ENCODE measurements around the gene RECQL.

GRCh38 chr12:21456291-21456780 is 45.1 kb downstream of the RECQL start:
- TF ChIP-seq, protein P1, sequence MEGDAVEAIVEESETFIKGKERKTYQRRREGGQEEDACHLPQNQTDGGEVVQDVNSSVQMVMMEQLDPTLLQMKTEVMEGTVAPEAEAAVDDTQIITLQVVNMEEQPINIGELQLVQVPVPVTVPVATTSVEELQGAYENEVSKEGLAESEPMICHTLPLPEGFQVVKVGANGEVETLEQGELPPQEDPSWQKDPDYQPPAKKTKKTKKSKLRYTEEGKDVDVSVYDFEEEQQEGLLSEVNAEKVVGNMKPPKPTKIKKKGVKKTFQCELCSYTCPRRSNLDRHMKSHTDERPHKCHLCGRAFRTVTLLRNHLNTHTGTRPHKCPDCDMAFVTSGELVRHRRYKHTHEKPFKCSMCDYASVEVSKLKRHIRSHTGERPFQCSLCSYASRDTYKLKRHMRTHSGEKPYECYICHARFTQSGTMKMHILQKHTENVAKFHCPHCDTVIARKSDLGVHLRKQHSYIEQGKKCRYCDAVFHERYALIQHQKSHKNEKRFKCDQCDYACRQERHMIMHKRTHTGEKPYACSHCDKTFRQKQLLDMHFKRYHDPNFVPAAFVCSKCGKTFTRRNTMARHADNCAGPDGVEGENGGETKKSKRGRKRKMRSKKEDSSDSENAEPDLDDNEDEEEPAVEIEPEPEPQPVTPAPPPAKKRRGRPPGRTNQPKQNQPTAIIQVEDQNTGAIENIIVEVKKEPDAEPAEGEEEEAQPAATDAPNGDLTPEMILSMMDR (IDR thresholded peaks at IDR 0.05), result no peak
- no peak for TF ChIP-seq POLR2A (IDR thresholded peaks at IDR 0.05)
